Measurements from ENCODE around the gene HCN4.

- TF ChIP-seq EZH2 (IDR thresholded peaks at IDR 0.05; ENCODE audit: borderline replicate concordance, low read length), result no peak
- TF ChIP-seq CTCF (conservative IDR thresholded peaks at IDR 0.05 in 1 of 2, IDR thresholded peaks at IDR 0.05 in 1 of 2; ENCODE audit: extremely low read depth in 1 of 2, insufficient read depth in 1 of 2, low read depth in 1 of 2, low read length in 2 of 2), result no peak
Observed at GRCh38 chr15:73370151-73370550, 1.4 kb upstream of the HCN4 start.

All from mammary epithelial cell (primary cell).